Esophagus mucosa (tissue), 1 donor: ENCODE data around the gene CHM. TPM values are rescaled to one million over a fixed set of nuclear protein-coding genes. Genes with fewer than 3 reads are reported as not detected.
"Not testable (repeated sequence)": the region's sequence is repeated elsewhere in the genome, so short reads cannot be mapped to it uniquely, and the experiment has no call there.

Experiments used
- ATAC-seq: fragments of 200-7000 bp; cut with Tn5 transposase; one replicate; pipeline ENCODE4 v1.9.1; 2020
- total RNA-seq: library from RNA; stranded (reverse); gene quantifications from one replicate; pipeline ENCODE4 v1.2.4, GENCODE V29; 2023
- donor health status: DM: yes; HTN: yes; CAD: no.

CHM gene
- total RNA-seq, 1 donor from 2014 or later = 13.0 TPM

- no peak for ATAC-seq
Measured at GRCh38 chrX:85996555-85996954, 50.8 kb downstream of the CHM start.

- no peak for ATAC-seq
Measured at GRCh38 chrX:85995641-85996040, 51.7 kb downstream of the CHM start.

DNA sequence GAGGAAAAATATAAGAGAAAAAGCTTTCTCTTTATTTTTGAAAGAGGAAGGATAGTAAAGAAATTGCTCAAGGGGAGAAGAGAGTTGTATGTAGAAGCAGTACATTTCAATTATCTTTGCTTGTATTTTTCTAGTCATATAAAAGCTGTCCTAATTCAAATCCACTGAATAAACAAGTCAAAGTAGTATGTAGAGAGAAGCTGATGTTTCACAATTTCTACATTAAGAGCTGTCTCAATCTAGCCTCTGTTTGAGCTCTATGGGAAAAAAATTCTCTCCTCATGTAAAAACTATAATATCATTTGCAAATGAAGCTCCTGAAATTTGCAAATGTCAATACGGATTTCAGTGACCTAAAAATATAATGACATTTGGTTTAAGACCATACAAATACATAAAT lies 52.6 kb downstream of the CHM start:
- no peak for ATAC-seq

DNA sequence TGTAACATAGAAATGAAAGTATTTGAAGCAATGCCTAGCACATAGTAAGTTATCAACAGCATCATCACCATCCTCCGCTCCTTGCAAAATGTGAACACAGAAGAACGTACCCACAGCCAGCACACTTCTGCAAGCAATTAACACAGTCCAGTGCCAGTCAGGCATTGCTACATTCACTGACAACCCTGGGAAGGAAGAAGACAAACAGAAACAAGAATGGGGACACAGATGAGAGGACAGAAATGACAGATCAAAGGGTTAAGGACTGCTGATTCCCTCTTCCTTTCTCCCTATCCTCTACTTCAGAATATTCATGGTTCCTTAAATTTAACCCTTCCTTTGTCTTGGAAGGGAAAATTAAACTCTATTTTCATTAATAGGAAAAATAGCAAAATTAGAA lies 53.1 kb downstream of the CHM start:
- ATAC-seq = no peak

GRCh38 chrX:85993539-85994197 lies 53.7 kb downstream of the CHM start:
- no peak for ATAC-seq

- ATAC-seq = peak; percentile 39
Measured at GRCh38 chrX:85992811-85993229, 54.5 kb downstream of the CHM start.

DNA sequence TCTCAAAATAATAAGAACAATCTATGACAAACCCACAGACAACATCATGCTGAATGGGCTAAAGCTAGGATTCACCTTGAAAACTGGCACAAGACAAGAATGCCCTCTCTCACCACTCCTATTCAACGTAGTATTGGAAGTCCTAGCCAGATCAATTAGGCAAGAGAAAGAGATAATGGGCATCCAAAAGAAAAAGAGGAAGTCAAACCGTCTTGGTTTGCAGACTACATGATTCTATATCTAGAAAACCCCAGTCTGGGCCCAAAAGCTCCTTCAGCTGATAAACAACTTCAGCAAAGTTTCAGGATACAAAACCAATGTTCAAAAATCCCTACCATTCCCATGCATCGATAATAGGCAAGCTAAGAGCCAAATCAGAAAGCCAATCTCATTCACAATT lies 59.0 kb downstream of the CHM start:
- ATAC-seq = no peak

GRCh38 chrX:85980286-85980685 lies 67.1 kb downstream of the CHM start:
- ATAC-seq = no peak

DNA sequence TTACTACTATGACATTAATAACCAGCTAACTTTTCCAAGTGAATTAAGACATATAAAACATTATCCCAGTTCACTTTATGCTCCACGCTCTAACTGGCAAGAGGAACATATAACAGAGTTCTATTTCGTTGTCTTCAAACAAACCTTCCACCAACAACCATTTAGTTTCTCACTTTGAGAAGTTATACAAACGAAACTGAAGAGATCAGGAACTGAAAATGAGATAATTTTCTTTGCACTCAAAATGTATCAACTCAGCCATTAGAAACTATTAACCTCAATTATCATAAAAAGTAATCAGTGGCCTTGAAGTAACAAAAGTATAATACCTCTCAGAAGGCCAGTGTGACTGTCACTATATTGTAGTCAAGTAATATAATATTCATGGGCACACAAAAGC lies 70.1 kb downstream of the CHM start:
- ATAC-seq = no peak

GRCh38 chrX:85972351-85972750 lies 75.0 kb downstream of the CHM start:
- not testable (repeated sequence) for ATAC-seq

DNA sequence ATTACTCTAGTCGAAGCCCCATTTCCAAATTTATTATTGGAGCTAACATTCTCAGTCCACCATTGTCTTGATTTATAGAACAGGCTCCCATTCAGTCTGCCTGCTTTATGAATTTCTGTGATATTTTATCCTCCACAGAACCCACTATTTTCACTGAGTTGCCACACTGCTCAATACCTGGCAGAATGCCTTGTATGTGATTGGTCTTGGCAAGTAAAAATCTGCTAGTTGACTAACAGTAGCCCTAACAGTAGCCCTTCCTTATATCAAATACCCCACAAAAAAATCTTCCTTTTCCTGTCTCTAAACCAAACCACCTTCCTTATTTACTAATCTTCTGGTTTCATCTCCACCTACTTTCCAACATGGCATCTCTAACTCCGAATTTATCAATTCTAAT lies 82.6 kb downstream of the CHM start:
- ATAC-seq = no peak

DNA sequence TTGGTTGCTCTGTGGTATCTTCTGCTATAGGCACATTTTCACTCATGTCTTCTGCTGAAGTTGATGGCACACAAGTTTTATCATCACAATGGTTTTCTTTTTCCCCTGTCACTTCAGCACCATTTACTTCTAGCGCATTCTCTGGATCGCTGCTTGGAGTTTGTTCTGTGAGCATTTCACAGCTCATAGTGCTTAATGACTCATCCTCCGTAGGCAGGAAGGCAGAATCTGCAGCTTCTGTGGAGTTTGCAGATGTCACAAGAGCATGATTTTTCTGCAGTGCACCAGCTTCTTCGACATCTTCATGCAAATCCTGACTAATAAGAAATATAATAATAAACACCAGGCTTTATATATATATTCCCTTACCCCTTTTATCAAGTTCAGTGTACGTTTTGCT lies 83.6 kb downstream of the CHM start:
- no peak for ATAC-seq

- ATAC-seq = no peak
Measured at GRCh38 chrX:85955510-85955909, 91.8 kb downstream of the CHM start.

DNA sequence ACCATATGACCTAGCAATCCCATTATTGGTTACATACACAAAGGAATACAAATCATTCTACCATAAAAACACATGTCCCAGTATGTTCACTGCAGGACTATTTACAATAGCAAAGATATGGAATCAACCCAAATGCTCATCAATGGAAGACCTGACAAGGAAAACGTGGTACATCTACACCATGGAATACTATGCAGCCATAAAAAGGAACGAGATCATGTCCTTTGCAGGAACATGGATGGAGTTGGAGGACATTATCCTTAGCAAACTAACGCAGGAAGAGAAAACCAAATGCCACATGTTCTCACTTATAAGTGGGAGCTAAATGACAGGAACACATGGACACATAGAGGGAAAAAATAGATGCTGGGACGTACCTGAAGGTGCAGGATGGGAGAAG lies 102.6 kb downstream of the CHM start:
- not testable (repeated sequence) for ATAC-seq

DNA sequence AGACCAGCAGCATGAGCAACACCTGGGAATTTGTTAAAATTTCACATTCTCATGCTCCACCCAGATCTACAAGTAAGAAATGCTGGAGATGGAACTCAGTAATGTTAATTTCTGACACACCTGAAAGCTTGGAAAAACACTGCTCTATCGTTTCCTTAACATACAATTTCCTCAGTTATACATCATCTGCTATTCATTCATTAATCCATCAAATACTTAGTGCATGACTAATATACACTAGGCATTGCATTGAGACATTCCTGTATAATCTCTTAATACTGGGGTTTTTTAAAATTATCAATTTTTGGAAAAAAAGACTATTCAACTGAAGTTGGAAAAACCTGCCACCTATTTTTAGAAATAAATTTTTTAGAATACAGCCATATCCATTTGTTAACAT lies 106.1 kb downstream of the CHM start:
- no peak for ATAC-seq

- not testable (repeated sequence) for ATAC-seq
Measured at GRCh38 chrX:85939942-85940341, 107.4 kb downstream of the CHM start.

DNA sequence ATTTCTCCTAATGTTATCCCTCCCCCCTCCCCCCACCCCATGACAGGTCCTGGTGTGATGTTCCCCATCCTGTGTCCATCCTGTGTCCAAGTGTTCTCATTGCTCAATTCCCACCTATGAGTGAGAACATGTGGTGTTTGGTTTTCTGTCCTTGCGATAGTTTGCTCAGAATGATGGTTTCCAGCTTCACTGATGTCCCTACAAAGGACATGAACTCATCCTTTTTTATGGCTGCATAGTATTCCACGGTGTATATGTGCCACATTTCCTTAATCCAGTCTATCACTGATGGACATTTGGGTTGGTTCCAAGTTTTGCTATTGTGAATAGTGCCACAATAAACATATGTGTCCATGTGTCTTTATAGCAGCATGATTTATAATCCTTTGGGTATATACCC lies 113.0 kb downstream of the CHM start:
- not testable (repeated sequence) for ATAC-seq

GRCh38 chrX:85930099-85930498 lies 117.3 kb downstream of the CHM start:
- ATAC-seq = no peak

- no peak for ATAC-seq
Measured at GRCh38 chrX:85928606-85929005, 118.8 kb downstream of the CHM start.

- ATAC-seq = no peak
Measured at GRCh38 chrX:85927740-85928139, 119.6 kb downstream of the CHM start.

DNA sequence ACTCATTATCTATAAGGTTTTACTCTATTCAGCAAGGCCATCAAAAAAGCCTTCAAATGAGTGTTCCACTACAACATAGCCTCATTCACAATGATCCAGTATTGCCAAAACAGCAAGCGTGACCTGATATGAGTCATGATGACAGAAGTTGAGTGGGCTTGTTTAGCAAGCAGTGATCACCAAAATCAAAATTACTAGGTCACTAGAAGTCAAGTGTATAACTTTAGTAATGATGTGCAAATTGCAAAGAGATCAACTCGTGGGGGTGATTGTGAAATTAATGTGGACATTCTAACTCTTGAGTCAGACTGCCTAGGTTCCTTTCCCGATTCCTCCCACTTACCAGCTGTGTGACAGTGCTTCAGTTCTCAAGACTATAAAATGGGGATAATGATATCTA lies 124.5 kb downstream of the CHM start:
- ATAC-seq = no peak

GRCh38 chrX:85916656-85917280 lies 130.6 kb downstream of the CHM start:
- ATAC-seq = not testable (repeated sequence)

GRCh38 chrX:85914431-85914830 lies 132.9 kb downstream of the CHM start:
- no peak for ATAC-seq

GRCh38 chrX:85907316-85907715 lies 140.0 kb downstream of the CHM start:
- ATAC-seq = no peak

- no peak for ATAC-seq
Measured at GRCh38 chrX:85906399-85906798, 141.0 kb downstream of the CHM start.
